Stimulated activated CD8-positive, alpha-beta memory T cell treated with anti-CD3 and anti-CD28 coated beads, Interleukin-15, amount 100 ng/mL, for 4 hours (primary cell): Measurements from ENCODE around the gene SLC45A3.
"Not testable (repeated sequence)": the region's sequence is repeated elsewhere in the genome, so short reads cannot be mapped to it uniquely, and the experiment has no call there.

Source experiments
- DNase-seq, 2 donors: peaks; one replicate each; pipeline ENCODE4 v3.0.0-alpha.2; 2020; ENCODE audit warnings: low read depth in 2 of 2

Gene SLC45A3

DNA sequence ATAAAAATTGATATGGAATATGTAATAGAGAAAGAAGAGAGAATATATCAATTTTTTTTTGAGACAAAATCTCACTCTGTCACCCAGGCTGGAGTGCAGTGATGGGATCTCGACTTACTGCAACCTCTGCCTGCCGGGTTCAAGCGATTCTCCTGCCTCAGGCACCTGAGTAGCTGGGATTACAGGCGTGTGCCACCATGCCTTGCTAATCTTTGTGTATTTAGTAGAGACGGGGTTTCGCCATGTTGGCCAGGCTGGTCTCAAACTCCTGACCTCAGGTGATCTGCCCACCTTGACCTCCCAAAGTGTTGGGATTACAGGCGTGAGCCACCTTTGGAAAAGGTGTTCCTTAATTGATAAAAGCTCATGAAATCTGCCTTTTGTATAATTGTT is 44.2 kb downstream of the SLC45A3 start:
- not testable (repeated sequence) for DNase-seq

DNA sequence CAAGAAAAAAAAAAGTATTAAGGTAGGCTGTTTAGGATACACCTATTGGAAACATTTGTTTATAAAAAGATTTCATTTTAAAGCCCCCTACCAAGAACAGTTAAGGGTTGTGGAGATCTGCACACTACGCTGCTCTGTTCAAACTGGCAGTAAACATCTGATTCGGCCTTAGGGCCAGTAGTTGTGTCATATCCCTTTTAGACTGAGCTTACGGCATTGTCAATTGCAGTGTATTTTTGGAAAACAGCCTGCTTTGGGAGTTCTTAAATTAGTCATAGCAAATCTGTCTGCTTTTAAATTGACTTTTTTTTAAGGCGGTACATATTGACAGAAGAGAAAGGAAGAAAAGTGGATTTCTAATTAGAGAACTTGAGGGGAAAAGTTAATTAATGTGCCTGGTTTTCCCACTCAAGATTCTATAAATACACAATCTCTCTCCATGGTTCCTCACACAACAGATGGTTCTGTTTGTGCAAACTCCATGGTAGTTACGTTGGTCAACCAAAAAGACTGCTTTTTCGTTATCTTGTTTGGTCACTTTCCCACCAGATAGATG is 46.8 kb downstream of the SLC45A3 start:
- no peak for DNase-seq

DNA sequence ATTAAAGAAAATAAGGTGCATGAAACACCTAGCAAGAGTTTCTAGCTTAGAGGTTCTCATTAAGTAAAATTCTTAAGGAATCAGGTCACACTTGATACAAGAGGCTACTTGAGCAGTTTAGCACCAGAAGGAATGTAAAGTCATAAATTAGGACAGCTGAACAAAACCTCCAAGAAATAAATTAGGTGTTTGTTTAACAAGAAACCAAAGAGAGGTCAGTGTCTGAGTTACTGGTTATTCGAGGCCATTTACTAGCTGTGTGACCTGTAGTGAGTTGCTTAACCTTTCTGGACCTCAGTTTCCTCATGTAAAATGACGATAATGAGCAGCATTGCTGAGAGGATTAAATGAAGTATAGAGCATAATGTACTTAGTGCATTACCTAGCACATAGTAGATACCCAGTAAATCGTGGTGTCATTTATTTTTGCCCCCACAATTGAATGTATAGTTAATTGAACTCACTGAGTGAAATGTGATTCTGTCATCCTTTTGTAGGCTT is 47.6 kb downstream of the SLC45A3 start:
- no peak for DNase-seq

DNA sequence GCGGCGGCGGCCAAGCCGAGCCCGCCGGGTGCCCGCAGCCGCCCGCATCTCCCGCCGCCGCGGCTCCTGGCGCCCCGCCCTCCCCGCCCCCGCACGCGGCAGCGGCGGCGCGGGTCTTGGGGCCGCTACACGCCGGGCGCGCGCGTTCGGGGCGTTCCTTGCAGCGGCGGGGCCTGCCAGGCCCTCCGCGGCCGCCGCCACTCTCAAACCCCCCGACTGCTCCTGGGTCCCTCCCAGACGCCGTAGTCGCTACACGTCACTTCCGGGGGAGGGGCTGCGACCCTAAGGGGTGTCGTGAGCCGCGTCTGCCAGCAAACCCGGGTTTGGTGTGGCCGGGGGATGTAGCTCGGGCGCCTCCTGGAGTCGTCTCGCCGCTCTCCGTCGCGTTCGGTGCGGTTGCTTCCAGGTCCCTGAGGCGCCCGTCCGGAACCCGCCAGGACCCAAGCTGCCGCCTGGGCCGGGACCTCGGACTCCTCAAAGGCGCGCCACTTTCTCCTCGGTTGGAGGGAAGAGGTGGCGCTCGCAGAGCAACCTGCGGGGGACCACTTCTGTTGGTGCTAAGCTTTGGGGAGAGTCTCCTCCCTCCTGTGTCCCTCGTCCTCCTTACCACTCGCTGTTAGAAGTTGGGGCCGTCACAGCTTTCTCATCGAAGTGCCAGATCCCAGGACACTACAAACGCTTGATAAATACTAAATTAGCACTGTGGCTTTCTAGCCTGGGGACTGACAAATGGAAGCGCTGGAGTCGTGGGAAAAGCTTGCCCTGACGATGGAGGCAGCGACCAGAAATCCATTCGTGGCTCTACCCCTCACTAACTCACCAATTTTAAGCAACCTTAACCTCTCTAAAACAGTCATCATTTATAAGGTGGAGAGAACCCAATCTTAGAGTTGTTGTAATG is 48.3 kb downstream of the SLC45A3 start, which contains the start of gene ELK4:
Gene ELK4, minus strand, starts transcription at position 244 of the 901 bp plus-strand sequence. CDS start 8,129 bp downstream, outside the sequence.
- peak; percentile 99 for DNase-seq

DNA sequence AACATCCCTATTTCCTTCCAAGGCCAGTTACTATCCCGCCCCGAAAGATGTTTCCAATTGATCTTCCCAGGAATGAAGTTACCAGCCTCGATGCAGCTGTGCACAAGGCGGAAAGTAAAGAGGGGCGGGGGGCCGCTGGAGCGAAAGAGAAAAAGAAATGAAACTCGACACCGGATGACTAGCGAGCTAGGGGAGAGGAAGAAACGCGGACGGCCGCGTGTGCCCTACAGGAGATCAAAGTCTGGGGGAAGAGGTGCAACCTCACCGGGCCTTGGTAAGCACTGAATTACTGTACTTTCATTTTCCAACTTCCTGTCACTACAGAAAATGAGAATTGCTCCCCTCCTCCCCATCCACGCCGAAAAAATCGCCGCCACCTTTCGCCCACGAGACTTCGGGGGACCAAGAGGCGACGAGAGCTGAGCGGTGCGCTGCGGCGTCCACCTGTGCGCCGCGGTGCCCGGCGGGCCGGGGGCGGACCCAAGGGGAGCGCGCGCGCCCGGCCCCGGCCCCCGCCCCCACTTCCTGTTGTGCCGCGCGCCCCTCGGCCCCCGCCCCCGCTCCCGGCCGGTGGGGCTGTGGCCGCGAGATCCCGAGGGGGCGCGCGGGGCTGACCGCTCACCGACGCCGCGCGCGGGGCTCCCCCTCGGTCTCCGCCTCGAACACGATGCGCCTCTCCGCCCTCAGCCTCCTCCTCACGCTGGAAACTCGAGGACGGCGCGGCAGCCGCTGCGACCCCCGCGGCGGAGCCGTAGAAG is 49.1 kb downstream of the SLC45A3 start:
- DNase-seq, result peak; percentile 59 to 72

DNA sequence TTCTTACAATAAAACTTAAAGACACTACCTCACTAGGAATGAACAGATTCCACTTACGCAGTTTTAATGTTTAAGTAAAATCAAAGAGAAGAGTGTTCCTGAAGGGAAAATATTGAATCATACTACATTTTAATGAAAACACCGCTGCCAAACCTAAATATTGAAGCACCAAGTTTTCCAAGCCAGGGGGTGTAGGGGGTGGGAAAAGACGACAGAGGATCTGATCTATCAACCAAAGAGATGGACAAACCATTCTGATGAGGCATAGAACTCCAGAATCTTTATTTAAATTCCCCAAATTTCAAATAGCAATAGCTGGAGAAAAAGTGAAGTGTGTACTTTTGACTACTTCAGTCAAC is 49.7 kb downstream of the SLC45A3 start:
- DNase-seq, result no peak

DNA sequence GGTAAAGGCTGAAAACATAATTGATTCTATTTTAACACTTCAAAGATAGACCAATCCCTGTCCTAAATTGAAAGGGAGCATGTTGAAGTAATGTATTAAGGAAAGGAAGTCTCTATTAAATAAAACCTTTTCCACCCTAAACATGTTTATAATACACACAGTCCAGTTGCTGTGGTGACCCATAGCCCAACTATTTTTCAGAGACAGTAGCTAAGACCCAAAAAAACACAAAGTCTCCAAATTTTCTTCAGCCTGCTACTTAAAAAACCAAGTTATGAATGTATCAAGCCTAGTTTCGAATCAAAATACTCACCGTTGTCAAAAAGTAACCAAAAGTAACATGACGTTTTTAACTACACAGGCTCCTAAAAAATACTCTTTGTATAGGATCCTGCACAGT is 50.1 kb downstream of the SLC45A3 start:
- DNase-seq, result no peak

DNA sequence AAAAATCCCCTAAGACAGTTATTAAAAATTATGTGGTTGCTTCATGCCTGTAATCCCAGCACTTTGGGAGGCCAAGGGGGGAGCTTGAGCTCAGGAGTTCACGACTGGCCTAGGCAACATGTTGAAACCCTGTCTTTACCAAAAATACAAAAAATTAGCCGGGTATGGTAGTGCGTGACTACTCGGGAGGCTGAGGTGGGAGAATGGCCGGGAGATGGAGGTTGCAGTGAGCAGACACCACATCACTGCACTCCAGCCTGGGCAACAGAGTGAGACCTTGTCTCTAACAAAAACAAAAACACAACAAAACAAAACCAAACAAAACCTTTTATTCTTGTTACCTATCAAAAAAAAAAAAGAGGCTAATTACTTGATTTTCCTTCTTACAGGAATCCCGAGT is 50.6 kb downstream of the SLC45A3 start:
- DNase-seq, result no peak

DNA sequence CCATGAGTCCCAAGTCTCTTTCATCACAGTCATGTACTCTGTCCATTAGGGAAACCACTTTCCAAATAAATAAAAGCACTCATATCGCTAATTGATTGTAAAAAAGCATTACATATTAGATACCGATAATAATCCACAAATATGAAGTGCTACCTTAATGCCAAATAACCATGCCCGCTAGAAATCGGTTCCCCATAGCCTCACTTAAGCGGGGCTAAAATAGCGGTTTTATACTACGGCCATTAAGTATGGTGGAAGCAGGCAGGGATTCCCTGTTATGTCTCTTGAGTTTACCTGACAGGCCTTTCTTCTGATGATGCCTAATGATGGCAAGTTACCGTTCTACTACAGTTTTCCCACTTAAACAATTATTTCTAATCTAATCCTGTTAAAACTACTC is 52.4 kb downstream of the SLC45A3 start:
- DNase-seq, result no peak

DNA sequence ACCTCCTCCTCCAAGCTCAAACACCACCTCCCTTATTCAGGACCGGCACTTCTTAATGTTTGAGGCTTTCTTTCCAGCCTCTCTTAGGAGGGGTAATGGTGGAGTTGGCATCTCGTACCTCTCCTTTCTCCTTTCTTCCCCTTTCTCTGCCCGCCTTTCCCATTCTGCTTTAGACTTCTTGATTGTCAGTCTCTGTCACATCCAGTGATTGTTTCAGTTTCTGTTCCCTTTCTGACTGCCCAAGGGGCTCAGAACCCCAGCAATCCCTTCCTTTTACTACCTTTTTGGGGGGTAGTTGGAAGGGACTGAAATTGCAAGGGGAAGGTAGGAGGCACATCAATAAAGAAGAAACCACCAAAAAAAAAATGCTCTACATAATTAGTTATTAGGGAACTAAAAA is 54.1 kb downstream of the SLC45A3 start:
- DNase-seq, result no peak

DNA sequence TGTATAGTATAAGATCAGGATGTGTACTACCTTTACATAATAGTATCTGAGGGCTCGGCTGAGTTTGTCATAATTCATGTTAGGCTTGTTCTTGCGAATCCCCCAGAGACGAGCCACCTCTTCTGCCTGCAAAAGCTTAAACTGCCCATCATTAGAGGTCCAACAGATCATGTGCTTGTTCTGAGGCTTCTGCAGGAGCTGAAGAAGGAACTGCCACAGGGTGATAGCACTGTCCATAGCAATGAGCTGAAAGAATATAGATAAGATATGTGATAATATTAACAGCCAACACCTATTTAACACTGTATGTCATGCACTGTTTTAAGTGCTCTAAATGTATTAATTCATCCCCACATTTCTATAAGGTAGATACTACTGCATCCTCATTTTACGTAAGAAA is 56.7 kb downstream of the SLC45A3 start:
- no peak for DNase-seq

DNA sequence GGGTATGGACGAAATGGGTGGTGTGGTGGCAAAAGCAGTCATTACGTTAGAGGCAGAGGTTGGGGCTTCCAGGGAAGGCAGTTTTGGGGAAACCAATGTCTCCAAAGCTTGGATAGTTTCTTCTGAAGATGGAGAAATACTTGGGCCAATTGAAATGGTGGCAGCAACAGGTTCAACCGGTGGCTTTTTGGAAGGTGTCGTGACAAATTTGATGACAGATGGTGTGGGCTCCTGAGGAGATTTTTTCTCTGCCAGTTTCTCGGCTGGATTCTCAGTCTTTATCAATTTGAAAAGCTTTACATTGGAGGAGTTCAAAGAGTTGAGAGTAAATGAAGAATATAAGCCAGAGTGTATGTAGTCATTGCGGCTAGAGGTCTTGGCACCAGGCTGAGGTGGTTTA is 60.0 kb downstream of the SLC45A3 start:
- no peak for DNase-seq

DNA sequence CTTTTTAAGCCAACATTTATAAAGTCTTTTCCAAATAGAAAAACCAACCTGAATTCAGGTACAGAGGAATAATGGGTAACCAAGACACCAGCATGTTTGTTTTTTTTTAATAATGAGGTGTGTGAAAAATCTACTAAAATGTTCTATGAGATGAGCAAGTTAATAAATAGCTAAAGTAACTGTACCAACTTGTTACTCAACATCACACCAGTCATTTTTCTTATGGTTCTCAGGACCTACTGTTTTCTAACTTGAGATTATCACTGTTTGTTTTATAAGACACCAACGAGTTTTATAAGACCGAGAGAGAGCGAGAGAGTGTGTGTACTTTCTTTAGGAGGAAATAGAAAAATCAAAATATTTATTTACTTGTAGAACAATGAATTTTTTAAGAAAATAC is 60.9 kb downstream of the SLC45A3 start:
- DNase-seq, result no peak

DNA sequence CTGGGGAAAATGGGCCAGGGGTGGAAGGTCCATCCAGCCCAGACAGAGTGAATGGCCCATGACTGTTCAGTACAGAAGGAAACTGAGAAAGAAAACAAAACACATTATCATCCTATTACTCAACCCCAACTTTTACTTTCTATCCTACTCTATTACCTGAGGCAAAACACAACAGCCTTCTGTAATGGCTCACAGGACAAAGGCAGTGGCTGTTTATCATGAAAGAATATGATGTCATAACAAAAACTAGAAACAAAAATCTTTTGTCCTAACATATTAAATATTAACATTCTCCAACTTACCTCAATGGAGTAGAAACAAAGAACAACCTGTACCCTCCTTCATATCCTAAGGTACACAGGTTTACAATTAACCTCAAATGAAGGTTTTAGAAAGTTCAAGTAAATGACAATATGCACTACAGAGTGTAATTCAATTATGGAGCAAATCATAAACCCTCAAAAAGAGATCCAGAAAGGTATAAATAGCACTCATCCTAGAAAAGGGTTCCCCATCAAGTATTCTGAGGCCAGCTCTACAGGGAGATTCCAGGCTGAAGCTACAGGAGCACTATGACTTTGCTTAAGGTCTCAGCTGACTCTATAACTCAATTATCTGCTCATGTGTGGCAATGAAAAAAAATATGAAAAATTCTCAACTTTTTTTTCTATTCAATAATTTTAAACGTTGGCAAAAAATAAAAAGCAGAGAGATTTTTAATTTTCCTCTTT is 63.6 kb downstream of the SLC45A3 start:
- no peak for DNase-seq

DNA sequence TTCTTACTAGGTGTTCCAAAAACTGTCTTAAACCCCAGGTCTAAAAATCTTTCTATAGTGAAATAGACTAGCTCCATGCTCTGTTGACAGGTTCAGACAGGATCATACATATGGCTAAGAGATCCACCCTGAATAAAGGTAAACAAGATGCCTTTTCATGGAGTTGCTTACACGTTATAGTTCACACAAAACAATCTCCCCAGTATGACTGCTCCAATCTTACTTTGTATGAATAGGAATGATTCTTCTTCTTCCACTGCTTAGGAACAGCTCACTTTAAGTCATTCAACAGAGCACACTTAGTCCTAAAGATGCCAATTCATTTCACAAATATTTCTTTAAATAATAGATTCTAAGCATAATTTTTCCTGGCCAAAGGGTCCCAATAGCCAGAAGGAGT is 64.5 kb downstream of the SLC45A3 start:
- DNase-seq, result no peak

DNA sequence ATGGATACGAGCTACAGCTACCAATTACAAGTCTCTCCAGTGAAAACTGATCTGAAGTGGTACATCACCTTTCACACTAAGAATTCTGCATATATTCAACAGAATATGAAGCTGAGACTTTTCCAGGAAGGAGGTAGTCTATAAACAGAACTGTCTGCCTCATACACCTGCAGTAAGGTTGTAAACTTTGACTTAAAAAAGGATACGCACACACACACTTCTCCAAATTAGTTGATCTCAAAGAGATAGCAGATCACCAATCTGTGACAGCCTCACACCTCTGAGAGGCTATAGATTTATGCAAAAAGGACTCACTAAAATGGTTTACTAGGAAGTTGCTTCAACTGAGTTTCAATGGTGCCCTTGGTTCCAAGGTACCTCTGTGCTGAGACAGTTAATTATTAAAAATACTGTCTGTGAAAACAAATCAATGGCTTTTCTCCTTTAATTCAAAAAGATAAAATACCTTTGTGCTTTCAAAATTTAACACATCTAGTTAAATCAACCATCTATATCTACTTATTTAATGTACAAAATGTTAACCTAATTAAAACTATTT is 66.4 kb downstream of the SLC45A3 start:
- DNase-seq, result no peak

DNA sequence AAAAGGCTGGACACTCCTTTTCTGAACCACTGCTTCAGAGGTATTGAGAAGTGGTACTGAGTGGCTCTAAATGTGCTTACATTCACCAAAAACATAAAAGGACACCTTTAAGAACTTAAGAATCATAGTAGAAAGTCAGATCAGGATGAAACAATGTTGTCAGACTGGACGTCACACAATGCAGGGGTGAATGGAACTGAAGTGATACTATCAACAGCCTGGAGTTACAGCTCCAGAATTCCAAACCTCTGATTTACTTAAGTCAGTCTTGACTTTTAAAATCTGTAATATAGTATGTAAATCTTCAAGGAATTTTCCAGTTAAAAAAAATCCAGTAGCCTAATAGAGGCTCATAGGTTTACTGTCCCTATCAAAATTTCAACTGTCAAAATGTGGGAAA is 67.8 kb downstream of the SLC45A3 start:
- no peak for DNase-seq

DNA sequence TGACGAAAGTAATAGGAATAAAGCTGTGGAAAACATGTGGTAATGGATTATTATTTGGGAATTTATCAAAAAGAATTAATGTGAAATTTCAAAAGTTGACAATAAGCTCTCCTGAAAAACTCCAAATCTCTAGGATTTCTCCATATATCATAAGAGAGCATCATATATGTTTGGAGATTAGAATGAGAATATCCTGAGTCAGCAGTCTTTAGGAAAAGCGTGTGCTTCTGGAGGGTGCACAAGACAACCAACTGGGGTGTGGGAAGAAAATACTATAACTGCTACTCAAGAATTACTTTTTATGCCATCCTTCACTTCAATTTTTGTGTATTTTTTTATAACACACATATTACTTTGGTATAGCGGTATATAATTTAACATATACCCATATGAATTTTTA is 68.2 kb downstream of the SLC45A3 start:
- DNase-seq, result no peak

DNA sequence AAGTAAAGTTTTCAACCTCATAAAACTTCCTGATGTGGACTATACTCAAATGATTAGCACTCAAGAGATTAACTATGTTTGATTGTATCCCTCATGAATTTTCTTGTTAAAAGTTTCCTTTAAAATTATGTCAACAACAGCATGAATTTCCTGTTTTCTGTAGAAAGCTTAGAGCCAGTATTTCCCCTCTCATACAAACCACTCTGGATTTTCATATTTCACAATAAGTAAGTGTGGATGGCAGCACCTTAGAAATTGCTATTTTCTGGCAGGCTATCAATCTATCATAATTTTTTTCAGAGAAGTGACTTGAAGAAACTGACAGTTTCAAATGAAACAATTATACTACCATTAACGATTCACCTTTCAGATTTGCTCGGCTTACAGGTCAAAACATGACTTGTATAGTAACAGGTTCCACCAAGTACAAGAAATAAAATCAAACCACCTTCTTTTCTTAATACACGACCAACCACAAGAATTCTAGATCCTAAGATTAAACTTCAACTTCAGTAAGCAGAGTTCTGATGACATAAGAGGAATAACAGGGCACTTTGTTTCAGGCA is 69.3 kb downstream of the SLC45A3 start:
- DNase-seq, result no peak

DNA sequence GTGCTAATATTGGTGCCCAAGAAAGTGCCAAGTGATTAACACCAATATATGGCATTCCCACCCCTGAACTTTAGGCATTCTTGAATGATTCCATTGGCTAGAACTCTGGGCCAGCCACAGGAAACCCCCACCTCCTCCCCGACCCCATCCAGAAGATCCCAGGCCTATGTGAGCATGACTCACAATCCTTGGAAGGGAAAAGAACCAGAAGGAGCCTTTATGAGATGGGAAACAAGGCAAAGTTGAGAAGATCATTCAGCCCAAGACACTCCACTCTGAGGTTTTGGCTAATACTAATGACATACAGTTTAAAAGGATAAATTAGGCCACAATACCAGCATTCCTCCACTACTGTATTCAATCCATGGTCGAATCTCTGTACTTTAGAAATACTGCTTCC is 70.3 kb downstream of the SLC45A3 start:
- DNase-seq, result no peak
